HG02852 (cell line): Measurements from ENCODE around the gene E2F6.

Experiments
- ATAC-seq: cut with Tn5 transposase; IDR thresholded peaks from one replicate; pipeline ENCODE4 v1.9.1; 2021; ENCODE audit warnings: mild to moderate bottlenecking, moderate library complexity; ENCODE audit not compliant: unreplicated experiment

Gene E2F6

DNA sequence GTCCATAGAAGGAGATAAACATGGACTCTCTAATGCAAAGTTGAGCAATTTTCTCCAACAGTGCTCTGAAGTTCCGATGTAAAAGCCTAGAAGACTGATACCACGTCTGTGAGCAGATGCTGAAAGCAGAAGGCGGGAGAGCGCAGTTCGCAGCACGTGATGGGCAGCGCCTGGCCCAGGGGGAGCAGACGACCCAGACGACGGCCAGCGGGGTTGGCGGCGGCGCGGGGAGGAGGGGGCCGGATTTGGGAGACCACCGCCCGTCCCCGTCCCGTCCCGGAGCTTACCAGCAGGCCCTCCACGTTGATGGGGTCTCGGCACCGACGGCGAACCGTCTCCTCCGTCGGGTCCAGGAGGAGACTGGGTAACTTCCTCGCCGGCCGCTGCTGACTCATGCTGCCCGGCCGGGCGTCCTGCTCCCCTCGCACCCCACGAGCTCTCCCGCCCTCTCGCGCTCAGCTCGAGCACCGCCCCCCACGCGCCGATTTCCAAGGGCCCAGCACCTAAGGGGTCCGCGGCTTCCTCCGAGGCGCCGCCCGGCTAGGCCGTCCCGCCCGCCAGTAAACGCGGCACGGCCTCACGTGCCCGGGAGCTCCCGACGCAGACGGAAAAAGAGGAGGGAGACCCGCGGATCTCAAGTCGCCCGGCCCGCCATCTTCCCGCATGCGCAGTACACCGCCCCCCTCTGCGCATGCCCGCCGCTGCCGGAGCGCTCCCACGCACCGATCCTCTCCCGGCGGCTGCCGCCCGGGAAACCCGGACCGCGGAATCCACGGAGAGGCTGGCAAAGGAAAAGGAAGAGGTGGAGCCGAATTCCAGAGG, at the start of gene E2F6:
TSS of gene E2F6 (minus strand) at position 677 of the 822 bp plus-strand sequence. CDS start at position 395, 282 bp downstream.
- peak; percentile 64 for ATAC-seq

- no peak for ATAC-seq
Measured at GRCh38 chr2:11515490-11515981, 49.6 kb upstream of the E2F6 start.

- ATAC-seq: no peak
Measured at GRCh38 chr2:11514904-11515303, 48.9 kb upstream of the E2F6 start.

DNA sequence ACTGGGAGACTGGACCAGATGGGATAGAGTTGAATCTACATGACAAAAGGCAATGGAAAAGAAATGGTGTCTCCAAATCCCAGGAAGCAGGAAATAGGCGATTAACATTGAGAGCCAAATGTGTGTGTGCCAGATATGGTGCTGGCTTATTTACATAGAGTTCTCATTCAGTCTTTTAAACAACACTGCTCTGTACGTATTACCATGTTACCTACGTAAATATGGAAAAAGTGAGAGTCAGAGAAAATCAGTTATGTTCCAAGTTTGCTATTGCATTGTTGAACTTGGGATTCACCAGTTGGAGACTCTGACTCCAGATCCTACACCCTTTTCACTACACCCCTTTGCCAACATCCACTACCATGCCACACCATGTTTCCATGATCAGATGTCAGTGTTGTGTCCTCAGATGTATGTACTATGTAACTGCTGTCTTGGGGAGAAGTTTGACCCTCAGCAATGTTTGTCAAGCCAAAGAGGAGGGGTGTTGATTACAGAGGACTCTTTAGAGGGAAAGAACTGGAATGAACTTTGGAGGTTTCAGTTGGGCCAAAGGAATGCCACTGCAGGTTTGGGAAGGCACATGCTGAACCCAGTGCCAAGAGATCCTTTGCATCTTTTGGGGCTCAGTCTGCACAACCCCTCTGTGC, 48.2 kb upstream of the E2F6 start:
- no peak for ATAC-seq

GRCh38 chr2:11513319-11513718, 47.4 kb upstream of the E2F6 start:
- ATAC-seq: no peak

DNA sequence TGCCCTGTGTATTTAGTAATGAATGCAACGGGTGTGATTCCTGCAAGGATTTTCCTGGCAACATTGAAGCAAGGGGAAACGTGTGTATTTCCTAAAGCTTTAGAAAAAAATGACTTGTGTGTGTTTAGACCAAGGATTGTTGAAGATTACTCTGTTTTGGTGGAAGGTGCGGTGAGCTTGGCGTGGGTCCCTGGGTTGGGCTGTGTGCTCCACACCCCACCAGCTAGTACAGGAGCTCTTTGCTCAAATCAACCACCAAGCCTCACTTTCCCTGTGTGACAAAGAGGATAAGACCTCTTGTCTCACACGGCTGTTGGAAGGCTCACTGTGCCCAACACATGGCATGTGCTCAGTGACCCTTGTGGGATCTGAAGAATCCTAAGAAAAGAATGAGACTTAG, 46.5 kb upstream of the E2F6 start:
- no peak for ATAC-seq

DNA sequence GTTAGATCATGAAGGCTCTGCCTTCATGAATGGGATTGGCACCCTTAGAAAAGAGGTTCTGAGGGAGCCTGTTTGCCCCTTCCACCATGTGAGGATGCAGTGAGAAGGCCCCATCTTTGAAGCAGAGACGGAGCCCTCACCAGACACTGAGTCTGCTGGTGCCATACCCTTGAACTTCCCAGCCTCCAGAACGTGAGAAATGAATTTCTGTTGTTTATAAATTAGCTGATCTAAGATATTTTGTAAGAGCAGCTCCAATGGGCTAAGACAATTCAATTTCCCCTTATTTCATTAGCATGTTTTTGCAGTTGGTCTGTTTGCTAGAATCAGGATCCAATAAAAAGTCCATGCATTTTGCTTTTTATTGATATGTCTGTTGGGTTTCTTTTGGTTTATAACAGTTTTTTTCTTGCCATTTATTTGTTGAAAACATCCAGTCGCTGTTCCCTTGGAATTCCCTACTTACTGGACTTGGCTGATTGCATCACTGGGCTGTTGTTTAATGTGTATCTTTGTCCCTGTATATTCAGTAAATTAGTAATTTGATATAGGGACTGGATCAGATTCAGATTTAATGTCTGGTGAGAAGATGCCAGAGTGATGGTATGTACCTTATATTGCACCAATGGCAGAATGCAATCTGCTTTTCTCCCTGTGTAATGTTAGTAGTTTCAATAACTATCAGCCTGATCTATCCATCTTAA, 43.8 kb upstream of the E2F6 start:
- no peak for ATAC-seq

DNA sequence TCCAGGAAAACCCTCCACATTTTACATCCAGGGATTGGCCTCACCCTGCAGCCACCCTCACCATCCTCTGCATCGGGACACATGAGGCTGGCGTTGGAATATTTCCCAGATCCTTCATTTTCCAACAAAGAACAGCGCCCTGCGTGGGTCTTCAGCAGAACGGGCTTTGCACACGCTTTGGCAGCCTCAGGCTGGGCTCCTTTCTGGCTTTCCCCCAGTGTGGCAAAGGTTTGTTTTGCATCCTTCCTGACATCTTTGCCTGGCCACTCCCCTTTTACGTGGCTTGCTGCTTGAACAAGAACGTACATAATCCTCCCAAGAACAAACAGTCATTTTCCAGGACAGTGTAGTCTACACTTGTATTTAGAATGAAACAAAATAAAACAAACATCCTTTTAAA, 42.3 kb upstream of the E2F6 start:
- ATAC-seq: no peak

GRCh38 chr2:11507517-11507916, 41.6 kb upstream of the E2F6 start:
- ATAC-seq: no peak

DNA sequence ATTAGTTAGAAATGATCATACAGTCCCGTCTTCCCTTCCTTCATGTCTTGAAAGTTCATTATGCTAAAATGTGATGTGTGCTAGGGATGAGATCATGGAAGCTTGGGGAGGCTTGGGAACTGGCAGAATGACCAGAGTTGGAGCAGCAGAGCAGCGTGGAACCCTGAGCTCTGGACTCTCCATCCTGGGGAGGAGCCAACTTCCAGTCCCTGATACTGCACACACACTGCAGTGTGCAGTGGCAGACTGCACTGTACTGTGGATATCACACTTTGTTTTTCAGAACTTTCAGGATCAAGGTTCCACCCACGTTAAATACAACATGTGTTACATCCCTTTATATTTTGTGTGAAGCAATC, 40.6 kb upstream of the E2F6 start:
- ATAC-seq: no peak

DNA sequence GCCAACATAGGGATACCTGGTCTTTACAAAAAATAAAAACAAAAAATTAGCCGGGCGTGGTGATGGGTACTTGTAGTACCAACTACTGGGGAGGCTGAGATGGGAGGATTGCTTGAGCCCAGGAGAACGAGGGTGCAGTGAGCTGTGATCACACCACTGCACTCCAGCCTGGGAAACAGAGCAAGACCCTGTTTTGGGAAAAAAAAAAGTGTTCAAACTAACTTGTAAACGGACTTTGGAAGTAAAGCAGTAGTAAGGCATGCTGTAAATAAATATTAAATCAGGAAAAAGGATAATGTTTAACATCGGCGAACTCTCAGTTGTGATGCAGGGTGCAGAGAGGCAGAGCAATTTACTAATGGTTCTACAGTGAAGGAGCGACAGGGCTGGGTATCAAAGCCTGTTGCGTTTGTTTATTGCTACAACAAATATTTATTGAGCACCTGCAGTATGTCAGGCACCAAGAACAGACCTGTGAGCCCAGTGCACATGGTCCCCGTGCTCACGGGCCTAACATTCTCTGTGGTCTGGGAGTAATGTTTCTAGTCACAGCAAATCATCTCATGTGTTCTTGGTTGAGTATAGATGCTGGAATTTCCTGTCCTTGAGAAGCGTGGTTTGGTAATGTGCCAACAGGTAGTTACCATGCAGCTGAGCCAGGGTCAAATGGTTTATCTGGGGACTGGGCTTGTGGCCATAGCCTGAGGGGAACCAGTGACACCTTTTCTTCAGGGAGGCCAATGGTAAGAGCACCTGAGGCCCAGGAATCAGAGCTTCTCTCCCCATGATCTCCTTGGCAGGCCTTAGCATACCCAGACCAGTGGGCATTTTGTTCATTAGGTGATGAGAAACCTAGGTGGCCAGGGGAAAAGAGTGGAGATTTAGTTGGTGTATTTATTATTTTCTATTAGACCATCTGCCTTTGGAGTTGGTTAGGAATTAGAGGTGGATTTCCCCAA, 40.0 kb upstream of the E2F6 start:
- peak; percentile 71 for ATAC-seq

DNA sequence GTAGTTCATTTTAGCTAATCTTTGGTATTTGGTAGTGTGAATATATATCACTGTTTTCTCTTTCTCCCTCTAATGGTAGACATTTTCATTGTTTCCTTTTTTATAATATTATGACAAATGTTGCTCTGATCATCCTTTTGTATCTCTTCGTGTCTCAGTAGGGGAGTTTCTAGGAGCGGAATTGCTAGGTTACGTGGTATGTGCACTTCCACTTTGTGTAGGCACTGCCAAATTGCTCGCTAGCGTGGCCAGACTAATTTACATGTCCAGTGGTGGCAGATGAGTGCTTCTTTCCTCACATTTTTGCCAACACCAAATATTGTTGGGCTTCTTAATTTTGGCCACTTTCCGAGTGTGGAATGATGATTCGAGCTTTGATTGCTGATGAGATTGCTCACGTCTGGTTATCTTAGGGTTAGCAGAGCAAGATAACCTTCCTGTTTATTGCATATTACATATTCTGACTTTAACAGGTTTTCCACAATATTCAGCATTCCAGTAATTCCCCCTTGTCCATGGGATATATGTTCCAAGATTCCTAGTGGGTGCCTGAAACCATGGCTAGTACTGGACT, 37.5 kb upstream of the E2F6 start:
- ATAC-seq: no peak

GRCh38 chr2:11502740-11503292, 36.9 kb upstream of the E2F6 start:
- ATAC-seq: no peak

- peak; percentile 57 for ATAC-seq
Measured at GRCh38 chr2:11500702-11501303, 34.8 kb upstream of the E2F6 start.

DNA sequence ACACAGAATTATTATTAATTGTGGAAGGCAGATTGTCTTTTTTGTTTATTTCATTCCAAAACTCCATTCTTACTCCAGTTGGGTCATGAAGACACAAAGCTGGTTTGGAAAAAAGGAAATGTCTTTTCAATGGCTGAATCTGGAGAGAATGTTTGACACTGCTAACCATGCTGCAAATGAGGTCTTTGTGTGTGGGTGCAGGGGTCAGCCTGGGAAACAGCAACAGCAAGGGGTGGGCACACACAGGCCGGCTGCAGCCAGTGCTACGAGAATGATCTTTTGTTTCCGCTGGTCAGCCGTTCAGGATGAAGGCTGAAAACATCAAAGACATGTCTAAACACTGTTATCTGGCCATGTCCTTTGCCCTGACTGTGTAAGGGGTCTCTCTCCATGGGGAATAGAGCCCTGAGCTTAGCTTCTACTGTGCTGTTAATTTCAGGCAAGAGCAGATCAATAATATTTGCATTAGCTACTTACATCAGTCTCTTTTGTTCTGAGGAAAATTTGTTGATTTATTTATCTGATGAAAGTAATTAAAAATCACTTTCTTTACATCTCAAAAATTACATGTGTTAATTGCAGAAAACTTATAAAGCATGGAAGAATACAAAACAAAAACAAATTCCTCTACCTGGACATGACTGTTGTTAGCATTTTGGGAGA, 33.3 kb upstream of the E2F6 start:
- ATAC-seq: no peak

DNA sequence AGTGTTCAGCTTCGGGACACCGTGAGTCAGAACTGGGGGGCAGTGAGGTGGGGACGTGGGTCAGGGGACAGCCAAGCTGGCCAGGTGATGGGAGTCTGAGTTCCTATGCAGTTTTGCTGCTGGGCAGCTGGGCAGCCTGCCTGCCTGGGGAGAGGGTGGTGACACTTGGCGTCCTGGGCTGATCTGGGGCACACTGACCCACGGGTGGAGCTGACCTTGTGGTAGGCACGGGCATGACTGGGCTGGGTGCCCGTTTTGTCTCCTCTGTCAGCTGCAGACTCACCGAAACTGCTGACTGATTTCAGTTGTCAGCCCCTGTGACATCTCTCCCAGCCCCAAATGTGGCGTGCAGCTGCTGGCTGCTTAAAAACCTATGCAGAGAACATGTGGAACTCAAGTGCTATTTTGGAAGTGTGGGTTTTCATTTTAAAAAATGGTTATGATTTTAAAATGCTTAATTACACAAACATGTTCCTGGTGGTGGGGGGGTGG, 32.6 kb upstream of the E2F6 start:
- ATAC-seq: peak; percentile 94

- ATAC-seq: no peak
Measured at GRCh38 chr2:11495844-11496681, 30.1 kb upstream of the E2F6 start.

DNA sequence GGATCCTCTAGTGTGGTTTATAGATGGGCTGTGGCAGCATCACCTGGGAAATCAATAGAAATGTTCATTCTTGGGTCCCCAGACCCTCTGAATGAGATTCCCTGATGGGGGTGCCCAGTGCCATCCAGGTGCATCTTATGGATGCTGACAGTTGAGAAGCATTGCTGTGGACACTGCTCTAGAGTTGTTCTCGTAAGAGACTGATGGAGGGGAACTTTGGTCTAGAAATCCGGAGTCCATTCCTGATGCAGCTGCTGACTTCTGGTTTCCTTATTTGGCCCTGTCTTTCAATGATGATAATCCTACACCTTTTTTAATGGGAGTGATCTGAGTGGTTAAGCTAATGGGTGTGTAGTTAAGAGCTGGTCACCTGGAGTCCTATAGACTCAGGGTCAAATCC, 28.3 kb upstream of the E2F6 start:
- ATAC-seq: no peak
